Retina (tissue), 1 donor: ENCODE data around the gene FUBP1.
"Not testable (repeated sequence)": the region's sequence is repeated elsewhere in the genome, so short reads cannot be mapped to it uniquely, and the experiment has no call there.

Experiments
- DNase-seq: peaks from one replicate; pipeline ENCODE4 v3.0.0-alpha.2; 2016

The FUBP1 gene

GRCh38 chr1:77942400-77943140 lies 36.3 kb downstream of the FUBP1 start:
- no peak for DNase-seq

GRCh38 chr1:77940921-77941570 lies 37.8 kb downstream of the FUBP1 start:
- DNase-seq, result no peak

- DNase-seq, result no peak
Observed at GRCh38 chr1:77938651-77939050, 40.2 kb downstream of the FUBP1 start.

GRCh38 chr1:77929806-77930205 lies 49.1 kb downstream of the FUBP1 start:
- no peak for DNase-seq

GRCh38 chr1:77927414-77927813 lies 51.5 kb downstream of the FUBP1 start:
- DNase-seq, result no peak

GRCh38 chr1:77926561-77927357 lies 52.1 kb downstream of the FUBP1 start:
- no peak for DNase-seq

- DNase-seq, result no peak
Observed at GRCh38 chr1:77925956-77926355, 52.9 kb downstream of the FUBP1 start.

- no peak for DNase-seq
Observed at GRCh38 chr1:77925518-77925917, 53.4 kb downstream of the FUBP1 start.

- DNase-seq, result not testable (repeated sequence)
Observed at GRCh38 chr1:77918918-77919317, 60.0 kb downstream of the FUBP1 start.

GRCh38 chr1:77910116-77910515 lies 68.8 kb downstream of the FUBP1 start:
- no peak for DNase-seq

GRCh38 chr1:77906624-77907023 lies 72.2 kb downstream of the FUBP1 start:
- no peak for DNase-seq

- DNase-seq, result no peak
Observed at GRCh38 chr1:77906019-77906545, 72.8 kb downstream of the FUBP1 start.

GRCh38 chr1:77905603-77906002 lies 73.3 kb downstream of the FUBP1 start:
- DNase-seq, result no peak

- DNase-seq, result peak; percentile 24
Observed at GRCh38 chr1:77900687-77901293, 78.1 kb downstream of the FUBP1 start.

GRCh38 chr1:77899647-77900320 lies 79.1 kb downstream of the FUBP1 start:
- no peak for DNase-seq
